SU-DHL-6 (cell line): ENCODE measurements around the gene SUSD3.

Experiments
- H2AFZ ChIP-seq: fragments of 200-600 bp; sonication (generic); 2 replicates; pipeline ENCODE4 v1.6.1; 2014; ENCODE audit warnings: low read depth, mild to moderate bottlenecking, moderate library complexity, mixed read lengths, antibody characterized with exemption, low read length; ENCODE audit not compliant: severe bottlenecking
- H3F3A ChIP-seq: fragments of 200-600 bp; shearing (Covaris generic); 2 replicates; pipeline ENCODE4 v1.6.0; 2016; ENCODE audit warnings: antibody characterized with exemption, mild to moderate bottlenecking; ENCODE audit not compliant: insufficient read depth
- H3K27ac ChIP-seq: fragments of 200-600 bp; sonication (generic); 2 replicates; pipeline ENCODE4 v1.5.1; 2016; ENCODE audit warnings: low read depth, mild to moderate bottlenecking, low read length, moderate library complexity, mixed read lengths
- H3K27me3 ChIP-seq: fragments of 200-600 bp; sonication (generic), shearing (Covaris generic); 2 replicates; pipeline ENCODE4 v1.6.0; 2014; ENCODE audit warnings: mild to moderate bottlenecking, low read length
- H3K36me3 ChIP-seq: fragments of 200-600 bp; sonication (generic); 2 replicates; pipeline ENCODE4 v1.6.1; 2014; ENCODE audit warnings: mild to moderate bottlenecking, low read length, mixed read lengths
- H3K4me2 ChIP-seq: fragments of 300-600, 200-600 bp; shearing (Covaris generic), sonication (generic); 2 replicates; pipeline ENCODE4 v1.6.0; 2014; ENCODE audit warnings: low read length, low read depth, mild to moderate bottlenecking; ENCODE audit not compliant: poor library complexity, severe bottlenecking
- H3K4me3 ChIP-seq: fragments of 200-600 bp; sonication (generic); 2 replicates; pipeline ENCODE4 v1.5.1; 2014; ENCODE audit warnings: antibody characterized with exemption, low read length, mild to moderate bottlenecking, mixed read lengths; ENCODE audit not compliant: insufficient read depth, poor library complexity, severe bottlenecking
- H3K79me2 ChIP-seq: fragments of 200-600 bp; sonication (generic); 2 replicates; pipeline ENCODE4 v1.6.1; 2014; ENCODE audit warnings: mild to moderate bottlenecking, low read length, moderate library complexity; ENCODE audit not compliant: insufficient read depth
- H3K9ac ChIP-seq: fragments of 200-600 bp; sonication (generic); 2 replicates; pipeline ENCODE4 v1.7.0; 2014; ENCODE audit warnings: mild to moderate bottlenecking, low read length
- H3K9me2 ChIP-seq: fragments of 200-600 bp; sonication (generic); replicated peaks from 2 replicates; pipeline ENCODE4 v1.6.1; 2014; ENCODE audit warnings: low read length; ENCODE audit not compliant: insufficient read depth
- H3K9me3 ChIP-seq: fragments of 200-600 bp; sonication (generic); 2 replicates; pipeline ENCODE4 v1.6.1; 2014; ENCODE audit warnings: low read length, mixed read lengths; ENCODE audit not compliant: insufficient read depth
- H4K20me1 ChIP-seq: fragments of 200-600 bp; sonication (generic); 2 replicates; pipeline ENCODE4 v1.6.1; 2014; ENCODE audit warnings: low read depth, mild to moderate bottlenecking, antibody characterized with exemption, low read length, moderate library complexity, mixed read lengths
- CTCF ChIP-seq: fragments of 200-600 bp; sonication (generic); IDR thresholded peaks from one replicate; pipeline ENCODE4 v1.5.1; 2017; ENCODE audit warnings: antibody characterized with exemption, mild to moderate bottlenecking, low read length, moderate library complexity; ENCODE audit not compliant: insufficient read depth, poor library complexity, severe bottlenecking
- EZH2phosphoT487 ChIP-seq: fragments of 200-600 bp; sonication (generic), shearing (Covaris generic); conservative IDR thresholded peaks from 2 replicates; pipeline ENCODE4 v1.6.1; 2018; ENCODE audit warnings: mild to moderate bottlenecking, antibody characterized with exemption, low read length, moderate library complexity, mixed read lengths

SUSD3 gene

GRCh38 chr9:93041108-93041802 is 17.2 kb upstream of the SUSD3 start:
- TF ChIP-seq EZH2phosphoT487, result no peak
- TF ChIP-seq CTCF, result no peak
- no peak overlapping the region for H3K4me3 ChIP-seq
- no peaks in the 10 kb centered on the region for H3K27me3 ChIP-seq
- H3K9me3 ChIP-seq, result no peaks in the 10 kb centered on the region
- H2AFZ ChIP-seq, result no peak overlapping the region
- H3K4me2 ChIP-seq, result no peak overlapping the region
- no peaks in the 10 kb centered on the region for H4K20me1 ChIP-seq
- H3K9ac ChIP-seq, result no peak overlapping the region
- H3K79me2 ChIP-seq, result no peaks in the 10 kb centered on the region
- no peak overlapping the region for H3K27ac ChIP-seq
- H3K9me2 ChIP-seq, result no peaks in the 10 kb centered on the region
- no peaks in the 10 kb centered on the region for H3K36me3 ChIP-seq
- H3F3A ChIP-seq, result no peaks in the 10 kb centered on the region

GRCh38 chr9:93043122-93043521 is 15.4 kb upstream of the SUSD3 start:
- no peaks in the 10 kb centered on the region for H3K36me3 ChIP-seq

GRCh38 chr9:93045521-93045920 is 13.0 kb upstream of the SUSD3 start:
- H3K27ac ChIP-seq, result no peak overlapping the region
- no peaks in the 10 kb centered on the region for H3K27me3 ChIP-seq
- H2AFZ ChIP-seq, result no peak overlapping the region
- no peak overlapping the region for H3K4me2 ChIP-seq
- H3F3A ChIP-seq, result no peaks in the 10 kb centered on the region
- no peak overlapping the region for H3K4me3 ChIP-seq
- no peaks in the 10 kb centered on the region for H4K20me1 ChIP-seq
- H3K9ac ChIP-seq, result no peak overlapping the region
- TF ChIP-seq EZH2phosphoT487, result no peak
- TF ChIP-seq CTCF, result no peak
- no peaks in the 10 kb centered on the region for H3K9me2 ChIP-seq
- H3K9me3 ChIP-seq, result no peaks in the 10 kb centered on the region
- H3K79me2 ChIP-seq, result no peaks in the 10 kb centered on the region
- no peaks in the 10 kb centered on the region for H3K36me3 ChIP-seq

More at GRCh38 chr9:93043122-93043521, 15.4 kb upstream of the SUSD3 start:
- no peak overlapping the region for H3K9ac ChIP-seq
- H3F3A ChIP-seq, result no peaks in the 10 kb centered on the region
- H3K4me3 ChIP-seq, result no peak overlapping the region
- no peak for TF ChIP-seq CTCF
- no peak for TF ChIP-seq EZH2phosphoT487
- H2AFZ ChIP-seq, result no peak overlapping the region
- no peaks in the 10 kb centered on the region for H4K20me1 ChIP-seq
- no peaks in the 10 kb centered on the region for H3K9me2 ChIP-seq
- no peaks in the 10 kb centered on the region for H3K79me2 ChIP-seq
- no peaks in the 10 kb centered on the region for H3K9me3 ChIP-seq
- no peak overlapping the region for H3K4me2 ChIP-seq
- no peaks in the 10 kb centered on the region for H3K27me3 ChIP-seq
- no peak overlapping the region for H3K27ac ChIP-seq
